SHP77 (cell line): ENCODE data around the gene ASCC1.
"Not testable (repeated sequence)": the region's sequence is repeated elsewhere in the genome, so short reads cannot be mapped to it uniquely, and the experiment has no call there.

Experiments used
- DNase-seq, 2 experiments: peaks; one replicate each; lab custom pipeline; 2025; lab: John Stamatoyannopoulos, UW

The ASCC1 gene, protein sequence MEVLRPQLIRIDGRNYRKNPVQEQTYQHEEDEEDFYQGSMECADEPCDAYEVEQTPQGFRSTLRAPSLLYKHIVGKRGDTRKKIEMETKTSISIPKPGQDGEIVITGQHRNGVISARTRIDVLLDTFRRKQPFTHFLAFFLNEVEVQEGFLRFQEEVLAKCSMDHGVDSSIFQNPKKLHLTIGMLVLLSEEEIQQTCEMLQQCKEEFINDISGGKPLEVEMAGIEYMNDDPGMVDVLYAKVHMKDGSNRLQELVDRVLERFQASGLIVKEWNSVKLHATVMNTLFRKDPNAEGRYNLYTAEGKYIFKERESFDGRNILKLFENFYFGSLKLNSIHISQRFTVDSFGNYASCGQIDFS

DNA sequence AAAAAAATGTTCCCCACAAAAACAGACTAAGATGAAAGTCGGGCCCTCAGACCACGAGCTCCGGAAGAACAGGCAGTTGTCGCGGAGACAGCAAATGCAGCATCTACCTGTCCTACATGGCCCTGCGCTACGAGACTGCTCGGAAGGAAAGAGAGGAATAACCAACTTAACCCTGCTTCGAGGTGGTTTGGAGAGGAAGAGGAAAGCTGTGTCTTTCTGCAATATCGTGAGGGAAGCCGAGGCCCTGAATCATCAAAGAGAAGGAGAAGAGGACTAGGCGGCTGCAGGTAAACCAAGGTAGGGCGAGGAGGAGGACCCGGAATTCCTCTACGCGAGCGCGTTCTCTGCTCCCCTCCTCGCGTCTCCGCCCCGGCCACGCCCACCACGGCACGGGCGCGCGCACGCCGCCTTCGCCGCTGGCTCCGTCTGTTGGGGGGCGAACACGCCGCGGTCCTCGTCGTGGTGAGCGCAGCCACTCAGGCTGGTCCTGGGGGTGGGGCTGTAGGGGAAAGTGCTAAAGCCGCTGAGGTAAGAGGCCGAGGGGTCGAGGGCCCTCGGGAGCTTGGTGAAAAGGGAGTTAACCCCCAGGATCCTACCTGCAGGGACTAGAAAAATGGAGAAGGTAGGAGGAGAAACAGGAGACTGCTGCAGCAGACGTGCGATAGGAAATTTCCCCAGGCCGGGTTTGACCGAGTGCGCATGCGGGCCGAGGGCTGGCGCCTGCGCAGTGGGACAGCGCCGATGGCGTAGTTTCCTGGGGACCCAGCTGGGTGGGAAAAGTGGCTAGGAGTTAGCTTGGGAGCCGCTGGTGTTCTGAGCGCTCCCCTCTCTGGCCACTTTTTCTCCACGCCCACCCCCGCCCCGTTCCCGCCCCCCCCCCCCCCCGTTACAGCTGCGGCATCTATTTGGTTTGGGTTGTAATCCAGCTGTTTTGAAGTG is at the start of gene ASCC1, which contains the start of gene ANAPC16:
TSS of gene ASCC1 (minus strand) at position 666 of the 939 bp plus-strand sequence. CDS start 2,978 bp downstream, outside the sequence.
TSS of gene ANAPC16 (plus strand) at position 402 of the 939 bp plus-strand sequence. CDS start 7,903 bp downstream, outside the sequence.
- DNase-seq, result peak; percentile 60 to 64

DNA sequence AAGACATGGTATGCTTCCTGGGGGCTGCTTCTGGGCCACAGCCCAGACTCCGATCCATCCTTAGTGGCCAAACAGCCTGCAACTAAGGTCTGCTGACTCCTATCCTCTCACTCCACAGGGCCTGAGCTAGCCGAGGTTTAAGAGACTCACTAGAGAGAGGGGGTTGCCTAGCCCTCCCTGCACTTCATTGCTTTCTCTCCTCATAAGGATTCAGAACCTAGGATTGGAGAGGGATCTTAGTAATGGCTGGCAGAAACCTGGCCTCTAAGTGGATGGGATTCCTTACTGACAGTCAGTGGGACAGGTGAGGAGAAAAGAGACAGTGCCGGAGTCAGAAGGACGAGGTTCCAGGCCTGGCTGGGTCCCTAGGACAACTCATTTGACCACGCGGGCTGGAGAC is 49.4 kb upstream of the ASCC1 start:
- DNase-seq, result no peak

DNA sequence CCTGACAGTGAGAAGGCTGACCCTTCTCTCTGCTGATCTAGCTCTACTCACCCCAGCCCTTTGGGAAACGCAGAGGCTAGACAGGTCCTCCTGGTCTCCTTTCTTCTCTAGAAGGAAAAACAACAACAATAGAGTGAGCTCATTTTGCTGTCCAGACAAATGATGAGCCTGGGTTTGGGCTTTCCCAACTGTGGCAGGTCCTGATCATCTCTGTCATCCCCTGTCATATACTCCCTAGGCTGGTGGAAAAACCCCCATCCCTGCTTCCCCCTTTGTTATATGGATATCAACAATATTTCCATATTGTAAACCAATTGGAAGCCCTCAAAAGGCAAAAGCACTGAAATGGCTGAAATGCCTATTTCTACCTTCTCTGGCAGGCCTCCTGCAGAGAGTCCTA is 48.5 kb upstream of the ASCC1 start:
- DNase-seq, result no peak

DNA sequence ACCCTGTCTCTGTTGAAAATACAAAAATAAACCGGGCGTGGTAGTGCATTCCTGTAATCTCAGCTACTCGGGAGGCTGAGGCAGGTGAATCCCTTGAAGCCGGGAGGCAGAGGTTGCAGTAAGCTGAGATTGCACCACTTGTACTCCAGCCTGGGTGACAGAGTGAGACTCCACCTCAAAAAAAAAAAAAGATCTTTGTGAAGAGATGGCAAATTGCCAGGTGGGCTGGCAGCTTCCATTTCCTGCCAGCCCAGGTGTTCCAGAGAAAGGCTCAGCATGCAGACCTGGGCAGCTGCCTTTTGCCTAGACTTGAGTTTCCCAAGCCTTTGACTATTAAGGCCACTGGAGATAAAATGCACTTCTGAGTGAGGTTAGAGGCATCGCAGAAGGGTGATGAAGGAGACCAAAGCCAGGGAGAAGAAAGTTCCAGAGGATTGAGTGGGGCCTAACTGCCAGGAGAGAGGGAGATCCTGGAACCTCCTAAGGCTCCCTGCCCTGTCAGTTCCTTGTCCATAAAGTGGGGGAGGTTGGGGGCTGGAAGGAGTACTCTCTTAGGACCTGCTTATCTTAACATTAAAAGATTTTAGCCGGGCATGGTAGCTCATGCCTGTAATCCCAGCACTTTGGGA is 47.7 kb upstream of the ASCC1 start:
- peak; percentile 56 to 68 for DNase-seq

DNA sequence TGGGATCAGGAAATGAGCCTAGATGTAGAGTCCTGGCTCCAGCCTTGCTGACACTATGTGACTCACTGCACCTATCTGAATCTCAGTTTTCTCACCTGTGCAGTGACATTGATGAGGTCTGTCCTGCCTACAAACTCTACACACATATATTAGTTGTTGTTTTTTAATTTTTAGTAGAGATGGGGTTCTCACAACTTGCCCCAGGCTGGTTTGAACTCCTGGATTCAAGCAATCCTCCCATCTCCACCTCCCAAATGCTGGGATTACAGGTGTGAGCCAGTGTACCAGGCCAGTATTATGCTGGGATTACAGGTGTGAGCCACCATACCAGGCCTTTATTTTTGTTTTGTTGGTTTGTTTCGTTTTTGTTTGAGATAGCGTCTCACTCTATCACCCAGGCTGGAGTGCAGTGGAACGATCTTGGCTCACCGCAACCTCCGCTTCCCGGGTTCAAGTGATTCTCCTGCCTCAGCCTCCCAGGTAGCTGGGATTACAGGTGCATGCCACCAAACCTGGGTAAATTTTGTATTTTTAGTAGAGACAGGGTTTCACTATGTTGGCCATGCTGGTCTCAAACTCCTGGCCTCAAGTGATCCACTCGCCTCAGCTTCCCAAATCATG is 45.8 kb upstream of the ASCC1 start:
- DNase-seq, result no peak

DNA sequence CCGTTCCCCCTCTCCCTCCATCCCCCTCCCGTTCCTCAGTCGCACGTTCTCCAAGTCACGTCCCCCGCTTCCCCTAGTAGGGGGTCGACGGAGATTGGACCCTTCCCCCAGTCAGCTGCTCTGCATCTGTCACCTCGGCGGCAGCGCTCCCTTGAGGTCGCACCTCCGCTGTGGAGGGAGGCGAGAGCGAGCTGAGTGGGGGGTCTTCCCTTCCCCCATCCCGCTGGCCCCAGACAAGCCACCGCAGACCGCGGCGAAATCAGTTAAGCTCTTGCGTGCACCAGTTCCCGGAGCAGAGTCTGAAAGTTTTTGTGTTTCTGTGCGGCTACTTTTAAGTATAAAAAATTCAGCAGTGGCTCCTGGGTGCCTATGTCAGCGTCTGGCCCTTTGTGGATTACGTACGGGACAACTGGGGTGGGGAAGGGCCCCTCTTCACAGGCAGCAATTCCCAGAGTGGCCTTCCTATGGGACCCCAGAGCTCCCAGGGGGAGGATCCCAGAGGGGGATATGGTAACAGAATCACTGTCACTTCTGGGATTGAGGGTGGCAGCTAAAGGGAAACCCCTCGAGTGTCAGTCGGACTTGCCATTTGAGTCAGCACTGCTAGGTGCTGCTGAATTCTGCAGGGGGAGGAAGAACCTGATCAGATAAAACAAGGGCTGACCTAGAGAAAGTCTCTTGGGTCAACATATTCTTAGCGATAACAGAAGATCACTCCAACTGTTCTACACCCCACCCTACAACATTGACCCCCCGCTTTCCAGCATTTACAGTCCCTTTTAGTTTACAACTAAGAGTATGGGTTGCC is 45.1 kb upstream of the ASCC1 start:
- no peak for DNase-seq

DNA sequence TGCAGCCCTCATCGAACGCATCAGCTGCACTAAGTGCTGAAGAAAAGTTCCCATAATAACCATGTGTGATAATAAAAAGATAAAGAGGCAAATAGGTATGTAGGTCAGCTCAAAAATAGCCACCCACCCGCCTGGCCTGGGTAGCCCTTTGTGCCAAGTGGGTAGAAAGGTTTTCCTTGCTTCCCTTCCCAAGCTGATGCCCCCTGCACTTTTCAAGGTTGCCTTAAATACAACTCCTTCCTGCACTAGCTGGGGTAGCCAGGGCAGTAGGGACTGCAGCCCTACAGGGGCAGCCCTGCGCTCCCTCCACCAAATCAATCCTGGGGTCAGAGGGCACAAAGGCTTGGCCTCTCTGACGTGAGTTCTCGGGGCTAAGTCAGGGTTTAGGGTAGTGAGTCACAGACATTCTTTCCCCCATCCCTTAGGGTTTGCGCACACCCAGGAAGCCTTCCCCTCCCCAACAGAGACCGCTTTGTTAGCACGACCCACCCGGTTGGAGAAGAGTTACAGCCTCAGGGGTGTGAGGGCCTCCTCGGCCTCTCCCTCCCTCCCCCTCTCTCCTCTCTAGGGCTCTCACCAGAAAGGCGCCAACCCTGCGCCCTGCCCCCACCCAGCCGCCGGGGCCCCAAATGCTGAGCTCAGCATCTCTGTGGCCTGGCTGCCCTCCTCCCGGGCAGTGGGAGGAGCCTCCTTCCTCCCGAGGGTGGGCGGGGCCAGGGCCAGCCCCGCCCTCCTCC is 44.3 kb upstream of the ASCC1 start:
- peak in 1 of 2 experiments; percentile 48 for DNase-seq

DNA sequence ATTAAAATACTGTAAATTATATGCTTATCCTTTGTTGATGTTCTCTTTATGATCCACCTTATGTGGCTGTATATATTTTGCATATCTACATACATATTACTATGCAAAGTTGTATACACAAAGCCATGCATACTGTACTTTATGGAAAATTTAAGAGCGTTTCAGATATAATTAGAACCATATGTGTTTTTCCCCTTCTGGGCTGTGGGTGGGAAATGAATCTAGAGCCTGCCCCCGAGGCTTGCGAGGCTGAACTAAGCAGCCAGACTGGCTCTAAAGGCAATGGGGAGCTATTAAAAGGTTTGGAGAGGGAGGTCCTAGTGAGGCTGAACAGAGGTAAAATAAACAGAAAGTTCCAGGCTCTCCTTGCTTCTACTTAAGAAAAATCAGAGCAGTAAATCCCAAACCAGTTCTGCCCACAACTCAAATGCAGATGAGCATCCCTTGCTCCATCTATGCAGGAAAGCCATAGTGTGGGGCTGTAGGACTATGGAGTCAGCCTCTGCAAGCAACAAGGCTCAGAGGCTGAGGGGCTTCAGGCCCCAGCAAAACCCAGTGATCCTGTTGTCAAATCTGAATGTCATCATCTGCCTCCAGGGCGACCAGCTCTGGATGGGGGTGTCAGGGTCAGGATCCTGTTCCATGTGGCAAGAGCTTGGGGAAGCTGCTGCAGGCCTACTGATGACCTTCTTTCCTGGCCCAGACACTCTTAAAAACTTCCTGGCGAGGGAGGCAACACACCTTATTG is 43.6 kb upstream of the ASCC1 start:
- DNase-seq, result no peak

DNA sequence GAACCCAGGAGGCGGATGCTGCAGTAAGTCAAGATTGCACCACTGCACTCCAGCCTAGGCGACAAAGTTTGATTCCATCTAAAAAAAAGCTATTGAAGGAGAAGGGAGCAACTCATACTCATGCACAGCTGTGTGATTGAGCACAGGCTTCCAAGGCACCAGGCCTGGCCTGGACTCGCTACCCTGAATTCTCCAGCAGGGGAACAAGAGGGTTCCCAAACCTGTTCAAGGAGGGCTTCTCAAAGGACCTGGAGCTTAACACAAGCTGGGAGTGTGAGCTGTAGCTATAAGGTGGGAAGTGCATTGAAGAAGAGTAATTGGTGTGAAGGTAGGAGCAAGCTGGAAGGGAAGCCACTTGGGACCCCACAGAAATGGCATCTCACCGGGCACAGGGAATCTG is 42.5 kb upstream of the ASCC1 start:
- DNase-seq, result no peak

DNA sequence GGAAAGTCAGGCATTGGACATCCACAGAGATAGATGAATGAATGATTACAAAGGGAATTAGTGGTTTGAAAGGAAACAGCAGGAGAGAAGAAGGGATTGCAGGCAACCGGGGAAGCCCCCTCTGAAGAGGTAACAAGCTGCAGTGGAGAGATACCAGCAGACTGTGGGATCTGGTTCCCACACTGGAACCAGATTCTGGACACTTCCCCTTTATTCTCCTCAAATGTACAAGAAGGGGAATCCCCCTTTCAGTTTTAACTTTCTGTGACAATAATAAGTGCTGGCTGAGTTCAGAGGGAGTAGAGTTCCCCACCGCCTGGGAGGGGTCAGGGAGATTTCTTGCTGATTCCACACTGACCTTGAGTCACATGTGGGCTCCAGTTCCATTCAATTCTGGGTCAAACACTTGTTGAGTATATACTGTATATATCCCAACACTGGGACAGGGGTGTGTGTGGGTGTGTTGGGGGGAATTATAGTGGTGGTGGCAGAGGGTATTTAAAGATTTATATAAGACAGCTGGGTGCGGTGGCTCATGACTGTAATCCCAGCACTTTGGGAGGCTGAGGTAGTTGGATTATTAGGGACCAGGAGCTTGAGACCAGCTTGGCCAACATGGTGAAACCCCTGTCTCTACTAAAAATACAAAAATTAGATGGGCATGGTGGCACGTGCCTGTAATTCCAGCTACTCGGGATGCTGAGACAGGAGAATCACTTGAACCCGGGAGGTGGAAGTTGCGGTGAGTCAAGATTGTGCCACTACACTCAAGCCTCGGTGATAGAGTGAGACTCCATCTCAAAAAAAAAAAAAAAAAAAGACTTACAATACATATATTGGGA is 41.2 kb upstream of the ASCC1 start:
- no peak for DNase-seq

DNA sequence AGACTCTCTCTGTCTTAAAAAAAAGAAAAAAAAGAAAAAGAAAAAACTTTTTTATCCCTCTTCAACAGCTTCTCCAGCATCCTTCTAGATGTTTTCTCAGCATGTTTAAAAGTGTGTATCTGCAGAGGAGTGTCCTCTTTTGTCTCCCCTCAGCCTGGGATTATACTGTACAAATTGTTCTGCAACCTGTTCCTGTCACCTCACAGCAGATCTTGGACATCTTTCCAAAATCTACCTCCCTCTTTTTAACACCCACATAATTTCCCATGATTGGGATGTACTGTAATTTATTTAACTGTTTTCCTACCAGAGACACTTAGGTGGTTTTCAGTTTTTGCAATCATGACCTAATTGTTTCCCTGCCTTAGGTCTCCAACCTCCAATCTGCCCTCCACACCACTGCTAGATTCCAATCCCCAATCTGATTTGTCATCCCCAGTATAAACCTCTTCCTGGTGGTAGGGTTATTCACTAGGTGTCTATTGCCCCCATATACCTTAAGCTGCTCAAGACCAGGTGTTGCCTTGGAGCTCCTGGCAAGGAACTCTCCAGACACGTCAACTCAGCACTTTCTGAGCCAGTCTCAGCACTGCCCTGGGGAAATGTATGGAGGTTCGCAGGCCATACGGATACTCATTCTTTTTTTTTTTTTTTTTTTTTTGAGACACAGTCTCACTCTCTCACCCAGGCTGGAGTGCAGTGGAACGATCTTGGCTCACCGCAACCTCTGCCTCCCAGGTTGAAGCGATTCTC is 40.1 kb upstream of the ASCC1 start:
- DNase-seq, result no peak

DNA sequence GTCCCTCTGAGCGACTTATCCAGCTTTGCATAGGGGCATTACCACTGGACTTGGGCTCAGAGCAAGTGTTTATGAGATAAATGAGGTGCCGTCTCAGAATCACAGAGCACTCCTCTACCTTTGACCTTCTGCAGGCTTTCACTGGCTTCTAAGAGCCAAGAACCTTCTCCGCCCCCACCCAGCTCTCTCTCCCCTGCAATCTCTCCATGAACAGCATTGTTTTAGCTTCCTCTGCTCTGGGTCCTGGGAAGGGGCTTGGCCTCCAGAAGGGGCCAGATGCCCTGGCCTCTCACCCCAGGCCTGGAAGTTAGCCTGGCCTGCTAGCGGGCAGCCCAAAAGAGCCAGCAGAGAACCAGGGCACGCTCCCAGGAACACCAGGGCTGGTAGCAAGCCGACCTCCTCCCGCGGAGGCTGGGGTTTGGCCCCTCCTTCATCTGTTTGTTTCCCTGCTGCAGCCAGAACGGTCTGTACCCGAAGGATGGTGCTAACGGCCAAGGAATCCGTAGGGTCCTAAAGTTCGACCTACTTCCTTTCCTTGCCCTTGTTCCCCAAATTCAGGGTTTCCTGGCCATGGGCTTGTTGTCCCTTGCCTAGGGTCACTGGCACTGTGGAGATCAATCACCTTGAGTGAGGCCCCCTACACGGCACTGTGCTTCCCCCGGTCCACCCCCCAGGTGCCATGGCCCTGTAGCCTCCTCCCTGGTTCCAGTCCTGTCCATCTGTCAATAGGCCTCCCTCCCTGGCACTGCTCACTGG is 38.9 kb upstream of the ASCC1 start:
- DNase-seq, result no peak

DNA sequence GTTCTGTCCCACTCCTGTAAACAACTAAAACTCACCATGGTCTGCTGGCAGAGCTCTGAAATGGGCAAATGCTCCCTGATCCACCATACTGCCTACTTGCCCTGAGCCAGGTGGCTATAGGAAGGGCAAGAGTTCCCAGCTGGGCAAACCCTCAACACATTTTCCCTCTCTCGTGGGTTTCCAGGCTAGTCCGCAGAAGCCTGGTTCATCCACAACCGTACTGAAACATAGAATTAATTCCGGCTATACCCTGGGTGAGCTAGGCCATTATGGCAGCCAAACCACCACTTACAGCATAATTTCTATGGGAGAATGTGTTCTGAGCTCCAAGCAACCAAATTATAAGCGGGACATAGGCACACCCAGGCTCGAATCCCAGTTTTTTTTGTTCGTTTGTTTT is 37.5 kb upstream of the ASCC1 start:
- DNase-seq, result no peak

DNA sequence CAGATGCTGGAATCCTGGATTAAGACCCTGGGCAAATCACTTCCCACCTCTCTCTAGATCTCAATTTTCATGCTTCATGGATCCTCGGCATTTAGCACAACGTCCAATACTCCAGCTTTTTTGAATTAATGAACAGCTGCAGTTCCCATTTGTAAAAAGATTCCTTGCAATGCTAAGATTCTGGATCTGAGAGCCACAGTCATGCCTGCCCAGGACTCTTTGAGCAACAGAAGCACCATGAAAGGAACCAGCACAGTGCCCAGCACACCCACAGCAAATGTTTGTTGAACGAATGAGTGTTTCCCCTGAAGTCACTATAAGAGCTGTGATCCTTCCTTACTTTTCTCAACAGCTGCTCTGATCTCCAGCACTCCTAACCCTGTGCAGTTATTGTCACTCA is 36.9 kb upstream of the ASCC1 start:
- DNase-seq, result no peak

DNA sequence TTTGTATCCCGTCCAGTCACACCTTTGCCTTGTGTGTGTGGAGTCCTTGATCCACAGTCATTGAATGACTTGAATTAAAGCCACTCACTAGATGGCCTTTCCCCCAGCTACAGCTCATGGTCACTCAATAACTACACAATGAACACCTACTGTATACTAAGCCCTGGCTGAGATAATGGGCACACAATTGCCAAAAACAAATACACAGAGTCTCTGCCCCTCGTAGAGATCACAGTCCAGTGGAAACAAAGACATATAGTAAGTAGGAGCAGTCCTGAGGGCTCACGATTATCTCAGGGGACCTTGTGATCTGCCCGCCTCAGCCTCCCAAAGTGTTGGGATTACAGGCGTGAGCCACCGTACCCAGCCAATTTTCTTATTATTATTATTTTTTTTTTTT is 35.6 kb upstream of the ASCC1 start:
- no peak for DNase-seq

DNA sequence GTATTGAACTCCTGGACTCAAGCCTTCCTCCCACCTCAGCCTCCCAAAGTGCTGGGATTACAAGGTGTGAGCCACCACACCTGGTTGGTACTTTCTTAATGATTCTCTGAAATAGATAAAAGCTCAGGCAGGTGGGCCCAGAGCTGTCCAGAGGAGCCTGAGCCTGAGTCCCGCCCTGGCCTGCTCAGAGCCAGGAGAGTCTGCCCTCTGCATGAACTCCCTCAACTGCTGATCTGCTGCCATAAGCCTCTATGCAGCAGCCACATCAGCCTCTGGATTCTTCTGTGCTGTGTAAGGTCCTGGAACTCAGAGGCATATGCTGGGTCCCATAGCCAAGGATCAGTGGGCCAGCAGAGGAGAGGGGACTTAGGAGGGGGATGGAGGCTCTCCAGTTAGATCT is 34.6 kb upstream of the ASCC1 start:
- DNase-seq, result no peak

DNA sequence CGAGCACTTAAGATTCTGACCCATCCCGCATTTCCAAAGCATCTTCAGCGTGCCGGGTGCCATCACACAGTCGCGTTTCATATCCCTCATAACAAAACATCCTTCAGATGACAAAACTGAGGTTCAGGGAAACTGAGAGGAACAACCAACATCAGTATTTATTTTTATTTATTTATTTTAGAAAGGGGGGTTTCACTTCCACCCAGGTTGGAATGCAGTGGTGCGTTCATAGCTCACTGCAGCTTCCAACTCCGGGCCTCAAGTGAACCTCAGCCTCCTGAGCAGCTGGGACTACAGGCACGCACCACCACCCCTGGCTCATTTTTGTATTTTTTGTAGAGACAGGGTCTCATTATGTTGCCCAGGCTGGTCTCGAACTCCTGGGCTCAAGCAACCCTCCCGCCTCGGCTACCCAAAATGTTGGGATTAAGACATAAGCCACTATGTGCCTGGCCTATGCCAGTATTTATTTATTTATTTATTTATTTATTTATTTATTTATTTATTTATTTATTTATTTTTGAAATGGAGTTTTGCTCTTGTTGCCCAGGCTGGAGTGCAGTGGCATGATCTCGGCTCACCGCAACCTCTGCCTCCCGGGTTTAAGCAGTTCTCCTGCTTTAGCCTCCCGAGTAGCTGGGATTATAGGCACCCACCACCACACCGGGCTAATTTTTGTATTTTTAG is 33.2 kb upstream of the ASCC1 start:
- DNase-seq, result not testable (repeated sequence)
